Stimulated activated effector memory CD8-positive, alpha-beta T cell treated with anti-CD3 and anti-CD28 coated beads, Interleukin-12 subunit alpha, Interleukin-12 subunit beta, amount 100 ng/mL, for 72 hours (primary cell): ENCODE results near the gene TRPM2.
"Not testable (repeated sequence)": the region's sequence is repeated elsewhere in the genome, so short reads cannot be mapped to it uniquely, and the experiment has no call there.

Source experiments
- ATAC-seq: fragments of 150-1000 bp; cut with Tn5 transposase; 2 replicates; pipeline ENCODE4 v1.10.0; 2021
- DNase-seq, 2 donors: peaks; one replicate each; pipeline ENCODE4 v3.0.0; 2021 to 2022; ENCODE audit warnings: low spot score in 2 of 2
- H3K27ac Mint-ChIP-seq: one replicate; pipeline ENCODE4 v1.8.0; 2022; ENCODE audit warnings: mild to moderate bottlenecking, mixed read lengths
- H3K36me3 Mint-ChIP-seq: one replicate; pipeline ENCODE4 v1.8.0; 2022; ENCODE audit warnings: mild to moderate bottlenecking, mixed read lengths
- H3K4me1 Mint-ChIP-seq: one replicate; pipeline ENCODE4 v1.8.0; 2022; ENCODE audit warnings: mixed read lengths
- H3K4me3 Mint-ChIP-seq: one replicate; pipeline ENCODE4 v1.8.0; 2022; ENCODE audit warnings: mild to moderate bottlenecking, mixed read lengths
- H3K9me3 Mint-ChIP-seq: one replicate; pipeline ENCODE4 v1.8.0; 2022; ENCODE audit warnings: mixed read lengths

Gene TRPM2

DNA sequence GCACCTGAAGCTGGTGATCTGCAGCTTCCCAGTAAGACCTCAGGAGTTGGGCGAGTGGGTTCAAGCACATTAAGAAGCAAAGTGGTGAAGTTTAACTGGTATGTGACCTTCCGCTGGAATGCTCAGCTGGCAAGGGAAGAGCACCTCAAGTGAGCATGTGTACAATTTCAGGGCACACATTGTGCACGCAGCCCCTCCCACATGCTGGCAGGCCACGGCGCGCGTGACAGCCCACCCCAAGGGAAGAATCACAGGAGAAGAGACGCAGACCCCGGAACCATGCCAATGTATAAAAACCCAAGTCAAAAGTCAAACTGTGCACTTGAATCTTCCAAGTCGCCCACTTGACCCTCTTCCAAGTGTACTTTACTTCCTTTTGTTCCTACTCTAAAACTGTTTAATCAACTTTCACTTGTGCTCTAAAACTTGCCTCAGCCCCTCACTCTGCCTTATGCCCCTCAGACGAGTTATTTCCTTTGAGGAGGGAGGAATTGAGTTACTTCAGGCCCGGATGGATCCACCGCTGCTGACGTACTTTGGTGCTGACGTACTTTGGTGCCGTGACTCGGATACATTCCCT lies 121.9 kb downstream of the TRPM2 start:
- DNase-seq (no peak), ATAC-seq (no peak)
- Mint-ChIP-seq H3K9me3 (no peaks in the 10 kb centered on the region), H3K27ac (no peak overlapping the region), H3K4me1 (peaks cover 17% of the 10 kb centered on the region), H3K36me3 (peaks cover 4% of the 10 kb centered on the region), H3K4me3 (no peak overlapping the region)

DNA sequence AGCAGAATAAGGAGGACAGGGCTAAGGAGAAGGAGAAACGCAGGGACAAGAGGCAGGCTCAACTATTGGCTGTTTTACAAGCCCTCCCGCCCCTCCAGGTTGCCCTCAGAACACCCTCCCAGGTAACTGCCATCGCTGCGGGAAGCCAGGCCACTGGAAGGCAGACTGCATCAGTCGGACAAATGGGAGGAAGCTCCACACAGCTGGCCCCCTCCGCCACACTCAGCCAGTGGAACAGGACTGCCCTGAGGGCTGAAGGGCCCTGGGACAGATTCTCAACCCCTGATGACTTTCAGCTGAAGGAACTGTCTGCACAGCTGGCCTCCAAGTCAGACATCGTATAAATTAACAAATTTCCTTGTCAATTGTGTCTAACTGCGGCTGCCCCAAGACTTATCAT lies 123.7 kb downstream of the TRPM2 start:
- peaks cover 17% of the 10 kb centered on the region for H3K4me1 Mint-ChIP-seq
- H3K4me3 Mint-ChIP-seq: no peak overlapping the region
- H3K9me3 Mint-ChIP-seq: no peaks in the 10 kb centered on the region
- ATAC-seq: no peak
- no peak overlapping the region for H3K27ac Mint-ChIP-seq
- no peak for DNase-seq
- peaks cover 7% of the 10 kb centered on the region for H3K36me3 Mint-ChIP-seq

DNA sequence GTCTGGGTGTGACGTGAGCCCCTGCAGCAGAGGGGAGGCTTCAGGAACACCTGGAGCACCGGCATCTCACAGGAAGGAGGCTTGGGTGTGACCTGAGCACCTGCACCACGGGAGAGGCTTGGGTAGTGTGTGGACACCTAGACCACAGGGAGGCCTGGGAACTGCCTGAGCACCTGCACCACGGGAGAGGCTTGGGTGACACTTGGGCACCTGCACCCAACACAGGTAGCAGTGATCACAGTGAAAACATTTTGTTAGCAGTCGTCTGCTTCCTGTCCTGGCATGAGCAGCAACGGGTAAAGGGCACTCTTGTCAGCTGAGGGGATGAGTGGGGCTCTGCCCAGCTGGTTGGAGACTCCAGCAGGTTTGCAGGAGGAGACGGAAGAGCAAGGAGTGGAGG lies 124.3 kb downstream of the TRPM2 start:
- ATAC-seq: no peak
- Mint-ChIP-seq H3K36me3 (peaks cover 8% of the 10 kb centered on the region), H3K9me3 (no peaks in the 10 kb centered on the region), H3K4me3 (no peak overlapping the region), H3K4me1 (peaks cover 17% of the 10 kb centered on the region), H3K27ac (no peak overlapping the region)
- DNase-seq: no peak

DNA sequence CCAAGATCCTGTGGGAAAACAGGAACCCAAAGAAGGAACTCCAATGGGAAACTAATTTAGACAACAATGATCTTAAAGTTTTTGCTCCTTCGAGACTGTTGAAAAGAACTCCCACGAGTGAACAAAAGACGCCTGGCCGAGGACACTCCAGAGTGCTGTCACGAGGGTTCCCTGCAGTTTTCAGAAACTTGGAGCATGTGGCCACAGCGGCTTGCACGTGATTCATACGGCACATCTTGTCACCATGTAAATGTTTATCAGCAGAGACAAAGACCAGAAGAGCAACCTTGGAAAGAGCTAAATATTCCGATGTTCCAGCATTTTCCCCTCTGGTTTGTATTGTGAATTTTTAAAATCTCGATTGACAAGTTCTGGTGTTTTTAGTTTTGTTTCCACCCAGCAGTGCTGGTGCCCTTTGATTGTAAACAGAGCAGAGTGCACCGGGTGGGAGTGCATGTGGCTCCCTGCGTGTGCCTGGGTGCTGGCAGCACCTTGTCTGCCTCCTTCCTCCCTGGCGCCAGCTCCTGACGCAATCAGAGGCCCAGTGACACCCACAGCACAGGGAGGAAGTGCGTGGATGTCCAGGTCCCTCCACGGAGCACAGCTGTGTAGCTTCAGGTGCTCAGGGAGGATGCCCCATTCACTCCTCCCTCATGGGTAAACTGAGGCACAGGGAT lies 124.8 kb downstream of the TRPM2 start:
- Mint-ChIP-seq H3K9me3 (no peaks in the 10 kb centered on the region), H3K4me1 (peaks cover 17% of the 10 kb centered on the region), H3K4me3 (no peak overlapping the region), H3K27ac (peak overlapping the region; percentile 43), H3K36me3 (peaks cover 8% of the 10 kb centered on the region)
- no peak for ATAC-seq
- DNase-seq: no peak

DNA sequence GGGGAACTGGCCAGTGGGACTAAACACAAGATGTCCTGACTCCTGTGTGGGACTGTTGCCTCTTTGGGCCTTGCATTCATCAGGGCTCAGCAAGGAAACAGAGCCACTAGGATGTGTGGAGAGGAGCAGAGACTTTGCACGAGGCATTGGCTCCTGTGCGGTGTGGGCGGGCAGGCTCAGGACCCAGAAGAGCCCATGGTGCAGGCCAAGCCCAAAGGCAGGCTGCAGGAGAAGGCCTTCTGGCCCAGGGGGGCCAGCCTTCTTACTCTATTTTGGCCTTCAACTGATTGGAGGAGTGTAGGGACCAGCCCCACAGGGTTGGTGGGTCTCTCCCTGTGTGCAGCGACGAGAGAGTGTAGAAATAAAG lies 125.4 kb downstream of the TRPM2 start:
- Mint-ChIP-seq H3K27ac (peak overlapping the region; percentile 43), H3K4me3 (no peak overlapping the region), H3K9me3 (no peaks in the 10 kb centered on the region), H3K4me1 (peaks cover 17% of the 10 kb centered on the region), H3K36me3 (peaks cover 8% of the 10 kb centered on the region)
- ATAC-seq (no peak), DNase-seq (no peak)

DNA sequence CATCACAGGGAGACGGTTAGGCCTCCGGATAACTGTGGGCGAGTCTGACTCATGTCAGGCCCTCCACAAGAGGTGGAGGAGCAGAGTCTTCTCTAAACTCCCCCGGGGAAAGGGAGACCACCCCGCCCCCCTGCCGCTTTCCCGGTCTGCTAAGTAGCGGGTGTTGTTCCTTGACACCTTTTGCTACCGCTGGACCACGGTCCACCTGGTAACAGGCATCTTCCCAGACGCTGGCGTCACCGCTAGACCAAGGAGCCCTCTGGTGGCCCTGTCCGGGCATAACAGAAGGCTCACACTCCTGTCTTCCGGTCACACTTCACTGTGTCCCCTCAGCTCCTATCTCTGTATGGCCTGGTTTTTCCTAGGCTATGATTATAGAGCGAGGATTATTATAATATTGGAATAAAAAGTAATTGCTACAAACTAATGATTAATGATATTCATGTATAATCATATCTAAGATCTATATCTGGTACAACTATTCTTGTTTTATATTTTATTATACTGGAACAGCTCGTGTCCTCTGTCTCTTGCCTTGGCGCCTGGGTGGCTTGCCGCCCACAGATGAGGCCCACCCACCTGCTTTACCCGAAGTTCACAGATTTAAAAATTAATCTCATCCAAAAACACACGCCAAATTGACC lies 126.3 kb downstream of the TRPM2 start:
- peak; percentile 30 to 68 for DNase-seq
- H3K4me1 Mint-ChIP-seq: peaks cover 17% of the 10 kb centered on the region
- not testable (repeated sequence) for H3K36me3 Mint-ChIP-seq, H3K9me3 Mint-ChIP-seq, H3K4me3 Mint-ChIP-seq, ATAC-seq
- H3K27ac Mint-ChIP-seq: peak overlapping the region; percentile 43

DNA sequence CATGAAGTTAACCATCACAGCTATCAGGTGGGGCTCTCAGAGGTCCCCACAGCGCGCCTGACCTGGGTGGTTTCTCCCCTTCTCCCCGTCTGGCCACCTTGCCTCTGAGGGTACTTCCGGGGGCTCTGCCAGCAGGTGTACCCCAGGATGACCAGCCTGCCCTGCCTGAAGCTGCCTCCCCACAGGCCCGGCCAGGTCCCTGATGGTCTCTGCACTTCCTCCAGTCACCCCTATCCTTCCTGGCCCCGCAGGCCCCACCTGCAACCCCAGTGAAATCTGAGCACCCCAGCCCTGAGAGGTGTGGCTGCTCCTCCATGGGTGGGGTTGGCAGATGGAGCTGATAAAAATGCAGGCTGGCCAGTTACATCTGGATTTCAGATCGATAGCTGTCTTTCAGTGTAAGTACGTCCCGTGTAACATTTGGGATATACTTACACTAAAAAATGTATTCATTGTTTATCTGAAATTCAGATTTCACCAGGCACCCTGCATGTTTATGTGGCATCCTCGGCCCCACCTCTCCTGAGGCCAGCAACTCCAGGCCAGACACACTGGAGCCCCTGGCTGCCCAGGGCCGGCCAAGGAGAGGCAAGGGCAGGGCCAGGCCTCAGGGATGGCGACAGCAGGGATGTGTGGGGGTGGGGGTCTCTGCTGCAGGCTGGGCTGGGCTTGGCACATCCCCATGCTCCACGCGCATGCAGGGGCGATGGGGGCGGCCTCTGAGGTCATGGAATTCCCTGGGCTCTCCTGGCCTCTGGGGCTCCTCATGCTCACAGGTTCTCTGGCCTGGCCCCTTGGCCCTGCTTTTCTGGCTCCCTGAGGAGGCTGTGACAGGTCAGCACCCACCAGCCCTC lies 127.0 kb downstream of the TRPM2 start:
- Mint-ChIP-seq H3K9me3 (no peaks in the 10 kb centered on the region), H3K4me1 (peaks cover 17% of the 10 kb centered on the region), H3K36me3 (peaks cover 8% of the 10 kb centered on the region), H3K27ac (peak overlapping the region; percentile 43), H3K4me3 (no peak overlapping the region)
- DNase-seq: no peak
- ATAC-seq: no peak

DNA sequence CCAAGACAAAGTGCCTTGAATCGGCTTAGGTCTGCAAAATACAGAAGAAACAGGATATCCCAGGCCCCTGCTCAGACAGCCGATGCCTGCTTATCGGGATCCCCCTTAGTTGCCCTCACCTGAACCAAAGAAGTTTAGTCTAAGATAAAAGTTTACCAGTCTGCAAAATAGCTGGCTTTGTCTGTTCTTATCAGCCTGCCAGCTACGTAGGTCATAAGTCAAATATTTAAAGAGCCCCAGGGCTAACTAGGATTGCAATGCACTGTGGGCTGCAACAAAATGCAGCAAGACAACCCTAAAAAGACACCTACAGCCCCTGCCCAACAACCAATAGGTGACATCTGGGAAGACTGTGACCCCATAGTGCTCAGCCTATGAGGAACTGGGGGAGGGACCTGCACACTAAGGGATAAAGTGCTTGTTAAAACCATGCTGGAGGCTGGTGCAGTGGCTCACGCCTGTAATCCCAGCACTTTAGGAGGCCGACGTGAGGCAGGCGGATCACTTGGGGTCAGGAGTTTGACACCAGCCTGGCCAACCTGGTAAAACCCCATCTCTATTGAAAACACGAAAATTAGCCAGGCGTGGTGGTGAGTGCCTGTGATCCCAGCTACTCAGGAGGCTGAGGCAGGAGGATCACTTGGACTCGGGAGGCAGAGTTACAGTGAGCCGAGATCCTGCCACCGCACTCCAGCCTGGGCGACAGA lies 129.3 kb downstream of the TRPM2 start:
- Mint-ChIP-seq H3K4me1 (peaks cover 17% of the 10 kb centered on the region), H3K27ac (no peak overlapping the region), H3K9me3 (no peaks in the 10 kb centered on the region), H3K4me3 (no peak overlapping the region), H3K36me3 (peaks cover 8% of the 10 kb centered on the region)
- ATAC-seq: no peak
- DNase-seq: no peak

DNA sequence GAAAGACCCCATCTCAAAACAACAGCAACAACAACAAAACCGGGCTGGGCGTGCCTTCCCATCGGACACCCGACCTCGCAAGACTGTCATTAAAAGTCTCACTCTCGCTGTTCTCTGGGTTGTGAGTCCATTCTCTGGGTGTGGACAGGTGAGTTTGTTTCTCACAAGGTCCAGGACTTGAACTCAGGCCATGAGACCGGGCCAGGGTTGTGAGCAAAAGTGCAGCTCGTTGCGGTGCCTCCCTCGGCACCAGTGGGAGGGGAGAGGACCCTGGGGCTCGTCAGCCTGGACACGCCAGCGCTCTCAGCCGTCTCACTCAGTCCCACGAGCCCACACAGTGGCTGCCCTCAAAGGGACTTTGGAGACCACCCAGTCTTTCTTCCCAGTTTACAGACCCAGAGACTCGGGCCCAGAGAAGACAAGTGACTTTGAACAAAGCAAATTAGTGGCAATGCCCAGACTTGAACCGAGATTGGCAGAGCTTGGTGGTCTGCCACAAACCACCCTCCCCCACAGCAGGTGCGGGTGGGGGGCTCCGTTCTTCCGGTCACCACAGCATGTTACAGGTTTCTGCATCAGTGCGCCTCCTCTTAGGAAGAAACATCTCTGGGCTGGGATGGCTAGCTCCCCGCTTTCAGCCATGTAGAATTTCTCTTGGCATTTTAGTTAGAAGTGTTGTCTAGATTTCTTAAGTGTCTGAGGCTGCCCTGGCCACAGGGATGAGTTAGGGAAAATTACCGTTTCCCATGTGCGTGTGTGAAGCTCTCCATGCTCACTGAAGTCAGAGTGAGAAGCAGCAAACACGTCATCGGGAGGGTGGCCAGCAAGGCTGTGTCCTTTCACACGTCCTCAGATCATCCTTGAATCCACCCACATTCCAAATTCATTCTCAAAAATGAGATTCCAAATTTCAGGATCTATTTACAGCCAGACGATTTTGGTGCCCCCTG lies 130.1 kb downstream of the TRPM2 start:
- ATAC-seq (no peak), DNase-seq (no peak)
- Mint-ChIP-seq H3K4me1 (peaks cover 17% of the 10 kb centered on the region), H3K36me3 (peaks cover 8% of the 10 kb centered on the region), H3K9me3 (no peaks in the 10 kb centered on the region), H3K27ac (no peak overlapping the region), H3K4me3 (no peak overlapping the region)

DNA sequence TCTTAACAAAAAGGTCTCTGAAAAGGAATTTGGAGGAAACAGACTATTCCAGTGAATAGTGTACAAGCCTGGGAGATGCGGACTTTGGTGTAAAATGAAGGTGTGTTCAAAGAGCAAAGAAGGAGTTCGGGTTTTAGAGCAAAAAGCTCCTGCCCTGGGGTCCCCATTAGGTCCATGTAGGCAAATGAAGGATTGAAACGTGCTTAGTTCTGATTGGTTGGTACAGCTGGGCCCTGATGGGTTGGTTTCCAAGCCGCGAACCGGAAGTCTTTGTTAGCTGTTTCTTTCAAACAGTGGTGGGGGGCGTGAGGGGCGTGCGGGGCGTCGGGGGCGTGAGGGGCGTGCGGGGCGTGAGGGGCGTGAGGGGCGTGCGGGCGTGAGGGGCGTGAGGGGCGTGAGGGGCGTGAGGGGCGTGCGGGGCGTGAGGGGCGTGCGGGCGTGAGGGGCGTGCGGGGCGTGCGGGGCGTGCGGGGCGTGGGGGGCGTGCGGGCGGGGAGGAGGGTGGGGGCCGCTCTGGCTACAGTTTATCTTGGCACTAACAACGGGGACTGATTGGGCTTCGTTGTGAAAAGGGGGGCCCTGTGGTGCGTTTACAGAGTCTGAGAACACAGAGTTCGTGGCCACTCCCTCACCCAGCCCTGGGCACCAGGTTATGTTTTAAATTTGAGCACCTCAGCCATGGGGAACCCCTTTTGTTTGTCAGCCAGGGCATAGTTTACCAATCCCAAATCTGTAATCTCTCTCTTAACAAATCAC lies 131.3 kb downstream of the TRPM2 start:
- H3K36me3 Mint-ChIP-seq: peaks cover 5% of the 10 kb centered on the region
- H3K9me3 Mint-ChIP-seq: no peaks in the 10 kb centered on the region
- H3K4me1 Mint-ChIP-seq: peaks cover 6% of the 10 kb centered on the region
- DNase-seq (no peak), ATAC-seq (no peak)
- peak overlapping the region; percentile 30 for H3K4me3 Mint-ChIP-seq
- no peak overlapping the region for H3K27ac Mint-ChIP-seq

DNA sequence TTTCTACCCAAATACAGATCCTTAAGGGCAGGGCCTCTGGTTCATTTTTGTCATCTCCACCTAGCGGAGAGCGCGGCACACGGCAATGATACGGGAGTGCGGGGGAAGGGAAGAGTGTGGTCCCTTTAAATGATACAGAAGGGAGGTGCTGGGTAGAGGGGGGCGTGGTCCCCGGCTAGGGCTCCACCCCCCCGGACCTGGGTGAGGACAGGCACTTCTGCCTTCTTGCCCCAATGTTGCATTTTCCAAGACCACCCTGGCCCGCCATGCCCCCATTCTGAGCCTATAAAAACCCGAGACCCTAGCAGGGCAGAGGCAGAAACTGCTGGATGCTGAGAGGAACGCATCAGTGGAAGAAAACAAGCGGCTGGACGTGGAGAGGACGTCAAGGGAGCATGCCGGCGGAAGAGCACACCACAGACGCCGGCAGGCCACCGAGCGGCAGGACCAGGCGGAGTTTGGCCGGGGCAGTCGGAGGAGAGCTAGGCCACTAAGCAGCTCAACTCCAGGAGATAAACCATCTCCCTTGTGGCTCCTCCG lies 131.9 kb downstream of the TRPM2 start:
- DNase-seq (no peak), ATAC-seq (peak; percentile 53)
- H3K4me1 Mint-ChIP-seq: no peaks in the 10 kb centered on the region
- H3K4me3 Mint-ChIP-seq: peak overlapping the region; percentile 30
- H3K36me3 Mint-ChIP-seq: peaks cover 5% of the 10 kb centered on the region
- no peak overlapping the region for H3K27ac Mint-ChIP-seq
- no peaks in the 10 kb centered on the region for H3K9me3 Mint-ChIP-seq

DNA sequence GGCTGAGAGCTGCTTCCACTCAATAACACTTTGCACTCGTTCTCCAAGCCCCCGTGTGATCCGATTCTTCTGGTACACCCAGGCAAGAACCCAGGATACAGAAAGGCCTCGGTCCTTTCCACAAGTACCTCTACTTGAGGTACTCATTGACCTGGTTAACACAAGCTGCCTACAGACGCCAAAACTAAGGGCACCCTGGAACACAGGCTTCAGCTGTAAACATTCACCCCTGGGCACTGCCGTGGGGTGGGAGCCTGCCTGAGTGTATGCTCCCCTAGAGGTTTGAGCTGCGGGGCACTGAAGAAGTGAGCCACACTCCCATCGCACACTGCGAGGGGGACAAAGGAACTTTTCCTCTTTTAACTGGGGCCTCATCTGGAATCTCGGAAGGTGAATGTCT lies 132.4 kb downstream of the TRPM2 start:
- no peaks in the 10 kb centered on the region for H3K4me1 Mint-ChIP-seq
- H3K9me3 Mint-ChIP-seq: no peaks in the 10 kb centered on the region
- H3K4me3 Mint-ChIP-seq: peak overlapping the region; percentile 30
- H3K27ac Mint-ChIP-seq: no peak overlapping the region
- H3K36me3 Mint-ChIP-seq: peaks cover 5% of the 10 kb centered on the region
- ATAC-seq (no peak), DNase-seq (no peak)

DNA sequence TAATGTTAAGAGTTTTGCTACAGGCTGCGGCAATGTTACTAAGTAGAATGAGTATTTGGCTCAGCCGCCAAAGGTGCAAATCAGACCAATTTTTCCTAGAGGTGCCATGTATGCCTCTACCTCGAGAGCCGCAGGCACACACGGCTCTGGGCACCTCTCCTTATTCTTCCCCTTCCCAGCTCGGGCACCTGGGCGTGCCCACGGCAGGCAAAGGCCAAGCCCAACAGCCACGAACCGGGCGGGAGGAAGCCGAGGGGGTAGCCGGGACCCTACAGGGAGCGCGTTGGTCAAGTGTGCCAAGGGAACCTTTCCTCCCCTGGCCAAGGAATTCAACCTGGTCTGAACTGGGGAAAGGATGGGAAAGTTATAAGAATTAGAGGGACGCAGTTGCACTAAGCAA lies 132.9 kb downstream of the TRPM2 start:
- no peak for ATAC-seq
- H3K9me3 Mint-ChIP-seq: no peaks in the 10 kb centered on the region
- no peak overlapping the region for H3K27ac Mint-ChIP-seq
- no peaks in the 10 kb centered on the region for H3K4me1 Mint-ChIP-seq
- DNase-seq: no peak
- H3K36me3 Mint-ChIP-seq: peaks cover 5% of the 10 kb centered on the region
- no peak overlapping the region for H3K4me3 Mint-ChIP-seq
